B cell (primary cell): Measurements from ENCODE around the gene SLC9A6.

ENCODE experiments used
- CTCF ChIP-seq: fragments of 200-600 bp; IDR thresholded peaks from one replicate; pipeline ENCODE4 v1.8.0; 2022; ENCODE audit warnings: antibody characterized with exemption, mild to moderate bottlenecking
- EZH2 ChIP-seq: IDR thresholded peaks from 2 replicates; pipeline ENCODE4 v1.6.1; 2012; ENCODE audit warnings: borderline replicate concordance, low read depth, mild to moderate bottlenecking, moderate library complexity, low read length; ENCODE audit not compliant: insufficient read depth, poor library complexity, severe bottlenecking

- TF ChIP-seq CTCF (no peak), EZH2 (no peak)
Measured at GRCh38 chrX:136051611-136052010, 66.4 kb downstream of the SLC9A6 start.
